ENCODE data around the gene LHPP. TPM values are rescaled to one million over a fixed set of nuclear protein-coding genes. Genes with fewer than 3 reads are reported as not detected.
A peak's percentile ranks its signal among the peaks of the same experiment; 100 is the strongest.
"Not testable (repeated sequence)": the region's sequence is repeated elsewhere in the genome, so short reads cannot be mapped to it uniquely, and the experiment has no call there.

LHPP gene
- total RNA-seq, 1 donor from 2014 or later, result 15.3 TPM

- Mint-ChIP-seq H3K4me1 (ENCODE audit: low read depth) (peaks cover 19% of the 10 kb centered on the region), H3K27me3 (ENCODE audit: low read depth) (no peaks in the 10 kb centered on the region), H3K4me3 (ENCODE audit: unreplicated experiment) (no peak overlapping the region), H3K27ac (ENCODE audit: unreplicated experiment) (no peak overlapping the region), H3K9me3 (ENCODE audit: low read depth) (peaks cover 6% of the 10 kb centered on the region), H3K36me3 (ENCODE audit: low read depth) (peaks cover 3% of the 10 kb centered on the region)
- DNase-seq (ENCODE audit: low spot score), result peak; percentile 64
- TF ChIP-seq CTCF (IDR thresholded peaks at IDR 0.05), result no peak
These were observed 126.2 kb downstream of the LHPP start for GRCh38 chr10:124587811-124588211.

- H3K36me3 Mint-ChIP-seq (ENCODE audit: low read depth); H3K4me3 Mint-ChIP-seq (ENCODE audit: unreplicated experiment); H3K27ac Mint-ChIP-seq (ENCODE audit: unreplicated experiment); H3K9me3 Mint-ChIP-seq (ENCODE audit: low read depth); H3K27me3 Mint-ChIP-seq (ENCODE audit: low read depth): not testable (repeated sequence)
- peaks cover 19% of the 10 kb centered on the region for H3K4me1 Mint-ChIP-seq (ENCODE audit: low read depth)
- peak; percentile 48 for DNase-seq (ENCODE audit: low spot score)
These were observed 126.7 kb downstream of the LHPP start for GRCh38 chr10:124588341-124588735.

- peaks cover 19% of the 10 kb centered on the region for H3K4me1 Mint-ChIP-seq (ENCODE audit: low read depth)
- H3K4me3 Mint-ChIP-seq (ENCODE audit: unreplicated experiment), result no peak overlapping the region
- peaks cover 1% of the 10 kb centered on the region for H3K36me3 Mint-ChIP-seq (ENCODE audit: low read depth)
- peak; percentile 72 for DNase-seq (ENCODE audit: low spot score)
- TF ChIP-seq CTCF (IDR thresholded peaks at IDR 0.05), result no peak
- peaks cover 6% of the 10 kb centered on the region for H3K9me3 Mint-ChIP-seq (ENCODE audit: low read depth)
- no peaks in the 10 kb centered on the region for H3K27me3 Mint-ChIP-seq (ENCODE audit: low read depth)
- peak overlapping the region; percentile 54 for H3K27ac Mint-ChIP-seq (ENCODE audit: unreplicated experiment)
These were observed 127.3 kb downstream of the LHPP start for GRCh38 chr10:124588736-124589490.

- peak; percentile 83 for DNase-seq (ENCODE audit: low spot score)
- Mint-ChIP-seq H3K27me3 (ENCODE audit: low read depth) (no peaks in the 10 kb centered on the region), H3K27ac (ENCODE audit: unreplicated experiment) (peak overlapping the region; percentile 54), H3K36me3 (ENCODE audit: low read depth) (peaks cover 1% of the 10 kb centered on the region), H3K4me1 (ENCODE audit: low read depth) (peaks cover 19% of the 10 kb centered on the region), H3K4me3 (ENCODE audit: unreplicated experiment) (peak overlapping the region; percentile 13), H3K9me3 (ENCODE audit: low read depth) (peaks cover 6% of the 10 kb centered on the region)
- no peak for TF ChIP-seq CTCF (IDR thresholded peaks at IDR 0.05)
These were observed 127.9 kb downstream of the LHPP start for GRCh38 chr10:124589491-124590041.

GRCh38 chr10:124590216-124591122 lies 128.8 kb downstream of the LHPP start:
- Mint-ChIP-seq H3K27ac (ENCODE audit: unreplicated experiment) (peak overlapping the region; percentile 25), H3K4me1 (ENCODE audit: low read depth) (peaks cover 19% of the 10 kb centered on the region), H3K4me3 (ENCODE audit: unreplicated experiment) (no peak overlapping the region), H3K36me3 (ENCODE audit: low read depth) (peaks cover 1% of the 10 kb centered on the region), H3K27me3 (ENCODE audit: low read depth) (no peaks in the 10 kb centered on the region), H3K9me3 (ENCODE audit: low read depth) (peaks cover 6% of the 10 kb centered on the region)
- peak; percentile 65 for DNase-seq (ENCODE audit: low spot score)
- TF ChIP-seq CTCF (IDR thresholded peaks at IDR 0.05), result no peak
